HG02623 (cell line): Measurements from ENCODE around the gene ADM2.
"Not testable (repeated sequence)": the region's sequence is repeated elsewhere in the genome, so short reads cannot be mapped to it uniquely, and the experiment has no call there.

ENCODE experiments used
- ATAC-seq: cut with Tn5 transposase; IDR thresholded peaks from one replicate; pipeline ENCODE4 v1.9.1; 2021; ENCODE audit warnings: moderate library complexity; ENCODE audit not compliant: unreplicated experiment

The ADM2 gene

GRCh38 chr22:50533856-50534711 is 52.7 kb downstream of the ADM2 start:
- not testable (repeated sequence) for ATAC-seq

- ATAC-seq = no peak
These were observed 53.8 kb downstream of the ADM2 start for GRCh38 chr22:50535113-50535512.
